ENCODE measurements around the gene UQCR11.

Gene UQCR11

GRCh38 chr19:1626417-1627010, 21.3 kb upstream of the UQCR11 start:
- peaks cover 34% of the 10 kb centered on the region for H3K36me3 ChIP-seq (ENCODE audit: control insufficient read depth, insufficient read depth, low read length)
- TF ChIP-seq, protein P1, sequence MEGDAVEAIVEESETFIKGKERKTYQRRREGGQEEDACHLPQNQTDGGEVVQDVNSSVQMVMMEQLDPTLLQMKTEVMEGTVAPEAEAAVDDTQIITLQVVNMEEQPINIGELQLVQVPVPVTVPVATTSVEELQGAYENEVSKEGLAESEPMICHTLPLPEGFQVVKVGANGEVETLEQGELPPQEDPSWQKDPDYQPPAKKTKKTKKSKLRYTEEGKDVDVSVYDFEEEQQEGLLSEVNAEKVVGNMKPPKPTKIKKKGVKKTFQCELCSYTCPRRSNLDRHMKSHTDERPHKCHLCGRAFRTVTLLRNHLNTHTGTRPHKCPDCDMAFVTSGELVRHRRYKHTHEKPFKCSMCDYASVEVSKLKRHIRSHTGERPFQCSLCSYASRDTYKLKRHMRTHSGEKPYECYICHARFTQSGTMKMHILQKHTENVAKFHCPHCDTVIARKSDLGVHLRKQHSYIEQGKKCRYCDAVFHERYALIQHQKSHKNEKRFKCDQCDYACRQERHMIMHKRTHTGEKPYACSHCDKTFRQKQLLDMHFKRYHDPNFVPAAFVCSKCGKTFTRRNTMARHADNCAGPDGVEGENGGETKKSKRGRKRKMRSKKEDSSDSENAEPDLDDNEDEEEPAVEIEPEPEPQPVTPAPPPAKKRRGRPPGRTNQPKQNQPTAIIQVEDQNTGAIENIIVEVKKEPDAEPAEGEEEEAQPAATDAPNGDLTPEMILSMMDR (IDR thresholded peaks at IDR 0.05; ENCODE audit: insufficient read depth, low read length, poor library complexity, severe bottlenecking) = no peak
- no peaks in the 10 kb centered on the region for H3K27me3 ChIP-seq (replicated peaks; ENCODE audit: control insufficient read depth, insufficient read depth, low read length)

GRCh38 chr19:1624458-1624857, 19.2 kb upstream of the UQCR11 start:
- DNase-seq (ENCODE audit: extremely low read depth, insufficient read length) = no peak
- peaks cover 43% of the 10 kb centered on the region for H3K36me3 ChIP-seq (ENCODE audit: control insufficient read depth, insufficient read depth, low read length)
- TF ChIP-seq, protein P1 (IDR thresholded peaks at IDR 0.05; ENCODE audit: insufficient read depth, low read length, poor library complexity, severe bottlenecking) = peak; percentile 82
- no peaks in the 10 kb centered on the region for H3K27me3 ChIP-seq (replicated peaks; ENCODE audit: control insufficient read depth, insufficient read depth, low read length)
- H3K4me3 ChIP-seq (replicated peaks; ENCODE audit: low read depth, low read length) = no peak overlapping the region

More at GRCh38 chr19:1626417-1627010, 21.3 kb upstream of the UQCR11 start:
- no peak overlapping the region for H3K4me3 ChIP-seq (replicated peaks; ENCODE audit: low read depth, low read length)
- no peak for DNase-seq (ENCODE audit: extremely low read depth, insufficient read length)

DNA sequence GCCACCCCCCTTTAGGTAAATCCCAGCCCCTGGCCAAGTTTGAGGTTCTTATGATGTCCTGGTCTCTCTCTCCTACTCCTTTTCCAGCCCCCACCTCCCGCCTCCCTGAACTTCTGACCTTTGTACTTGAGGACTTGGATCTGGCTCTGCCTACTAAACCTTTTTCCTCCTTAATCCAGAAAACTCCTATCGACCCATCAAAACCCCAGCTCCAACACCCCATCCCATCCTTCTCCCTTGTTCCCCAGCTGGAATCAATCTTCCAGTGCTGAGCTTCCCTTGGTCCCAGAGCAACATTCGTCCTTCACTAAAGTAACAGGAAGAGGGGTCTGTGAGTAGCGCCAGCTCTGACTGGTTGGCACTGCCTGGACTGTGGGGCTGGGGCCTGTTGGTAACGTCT, 17.3 kb upstream of the UQCR11 start:
- H3K4me3 ChIP-seq (replicated peaks; ENCODE audit: low read depth, low read length) = no peak overlapping the region
- peaks cover 56% of the 10 kb centered on the region for H3K36me3 ChIP-seq (ENCODE audit: control insufficient read depth, insufficient read depth, low read length)
- no peak for DNase-seq (ENCODE audit: extremely low read depth, insufficient read length)
- no peaks in the 10 kb centered on the region for H3K27me3 ChIP-seq (replicated peaks; ENCODE audit: control insufficient read depth, insufficient read depth, low read length)
- TF ChIP-seq, protein P1 (IDR thresholded peaks at IDR 0.05; ENCODE audit: insufficient read depth, low read length, poor library complexity, severe bottlenecking) = no peak

- Histone ChIP-seq H3K27me3 (replicated peaks; ENCODE audit: control insufficient read depth, insufficient read depth, low read length) (no peaks in the 10 kb centered on the region), H3K36me3 (ENCODE audit: control insufficient read depth, insufficient read depth, low read length) (peaks cover 60% of the 10 kb centered on the region), H3K4me3 (replicated peaks; ENCODE audit: low read depth, low read length) (no peak overlapping the region)
- no peak for DNase-seq (ENCODE audit: extremely low read depth, insufficient read length)
- TF ChIP-seq, protein P1 (IDR thresholded peaks at IDR 0.05; ENCODE audit: insufficient read depth, low read length, poor library complexity, severe bottlenecking) = no peak
Observed at GRCh38 chr19:1622007-1622406, 16.7 kb upstream of the UQCR11 start.

DNA sequence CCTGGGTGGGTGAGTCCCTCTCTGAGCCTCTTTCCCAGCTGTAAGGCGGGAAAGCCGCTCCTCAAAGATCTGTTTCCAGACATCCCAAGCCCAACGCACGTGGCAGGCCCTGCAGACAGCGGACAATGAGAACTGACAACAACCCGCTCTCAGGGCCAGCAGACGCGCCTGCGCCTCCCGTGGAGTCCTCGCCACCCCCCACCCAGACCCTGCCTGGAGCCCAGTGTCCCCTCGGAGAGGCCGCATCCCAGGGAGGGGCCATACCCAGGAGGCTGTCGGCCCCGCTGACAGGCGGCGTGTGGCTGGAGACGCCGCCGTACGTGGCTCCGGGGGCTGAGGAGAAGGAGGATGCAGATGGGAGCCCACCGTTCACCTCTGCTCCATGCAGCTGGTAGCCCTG, 16.3 kb upstream of the UQCR11 start:
- peaks cover 58% of the 10 kb centered on the region for H3K36me3 ChIP-seq (ENCODE audit: control insufficient read depth, insufficient read depth, low read length)
- DNase-seq (ENCODE audit: extremely low read depth, insufficient read length) = no peak
- no peaks in the 10 kb centered on the region for H3K27me3 ChIP-seq (replicated peaks; ENCODE audit: control insufficient read depth, insufficient read depth, low read length)
- TF ChIP-seq, protein P1 (IDR thresholded peaks at IDR 0.05; ENCODE audit: insufficient read depth, low read length, poor library complexity, severe bottlenecking) = no peak
- H3K4me3 ChIP-seq (replicated peaks; ENCODE audit: low read depth, low read length) = no peak overlapping the region

- Histone ChIP-seq H3K4me3 (replicated peaks; ENCODE audit: low read depth, low read length) (no peak overlapping the region), H3K27me3 (replicated peaks; ENCODE audit: control insufficient read depth, insufficient read depth, low read length) (no peaks in the 10 kb centered on the region), H3K36me3 (ENCODE audit: control insufficient read depth, insufficient read depth, low read length) (peaks cover 57% of the 10 kb centered on the region)
- TF ChIP-seq, protein P1 (IDR thresholded peaks at IDR 0.05; ENCODE audit: insufficient read depth, low read length, poor library complexity, severe bottlenecking) = no peak
- DNase-seq (ENCODE audit: extremely low read depth, insufficient read length) = no peak
Observed at GRCh38 chr19:1621021-1621420, 15.8 kb upstream of the UQCR11 start.

Data from GM06990 (cell line).